Measurements from ENCODE around the gene UGT1A6.

GRCh38 chr2:233761040-233761769, 68.5 kb downstream of the UGT1A6 start:
- TF ChIP-seq POLR2A (IDR thresholded peaks at IDR 0.05): no peak
- TF ChIP-seq CTCF (IDR thresholded peaks at IDR 0.05): no peak

All from breast epithelium (tissue), 3 donors.